Measurements from ENCODE around the gene FXYD2. TPM values are rescaled to one million over a fixed set of nuclear protein-coding genes. Genes with fewer than 3 reads are reported as not detected.

Gene FXYD2
- total and polyA plus RNA-seq, 9 of the 15 experiments (the other 6 are each of a cell fraction or from before 2014, with no cell fraction given): not detected

- peak; percentile 92 for TF ChIP-seq HINFP (tag; conservative IDR thresholded peaks at IDR 0.05; ENCODE audit: low read depth)
- peak; percentile 69; the same call in 1 of the 2 replicates for TF ChIP-seq CC2D1A (IDR thresholded peaks at IDR 0.05)
- TF ChIP-seq PHTF2 (CRISPR knock-in tag; IDR thresholded peaks at IDR 0.05): no peak
- no peak for TF ChIP-seq ZNF445 (CRISPR knock-in tag; IDR thresholded peaks at IDR 0.05; ENCODE audit: low read depth)
- TF ChIP-seq ZBTB43 (CRISPR knock-in tag; IDR thresholded peaks at IDR 0.05): no peak
- TF ChIP-seq CREM (IDR thresholded peaks at IDR 0.05; ENCODE audit: low read depth): peak; percentile 38; the same call in 1 of the 2 replicates
- no peak for TF ChIP-seq ZBTB17 (CRISPR knock-in tag; IDR thresholded peaks at IDR 0.05)
- TF ChIP-seq HES1 (IDR thresholded peaks at IDR 0.05; ENCODE audit: low read depth): no peak
- TF ChIP-seq FOXM1 (IDR thresholded peaks at IDR 0.05; ENCODE audit: low read depth): no peak
- no peak for TF ChIP-seq FOXM1 (CRISPR knock-in tag; IDR thresholded peaks at IDR 0.05; ENCODE audit: low read depth)
- peak; percentile 86 for TF ChIP-seq TFAP4 (CRISPR knock-in tag; IDR thresholded peaks at IDR 0.05; ENCODE audit: borderline replicate concordance)
- no peak for TF ChIP-seq ZNF551 (CRISPR knock-in tag; IDR thresholded peaks at IDR 0.05)
- no peak for TF ChIP-seq CCNT2 (IDR thresholded peaks at IDR 0.05; ENCODE audit: borderline replicate concordance, extremely low read depth, insufficient read length, low read depth, low read length)
- no peak for TF ChIP-seq PTRF (tag; IDR thresholded peaks at IDR 0.05)
Measured at GRCh38 chr11:117817368-117818040, 7.0 kb downstream of the FXYD2 start (continued).
